SK-N-SH (cell line): ENCODE measurements around the gene TSBP1. TPM values are rescaled to one million over a fixed set of nuclear protein-coding genes. Genes with fewer than 3 reads are reported as not detected.

Source experiments
- CTCF ChIA-PET: fragments of 300-600, 350-600 bp; formaldehyde crosslinking; extraction: SDS; loops from one replicate; lab custom pipeline; 2021; lab: Yijun Ruan, JAX
- POLR2A ChIA-PET: fragments of 350-600 bp; sonication (Branson Sonifier 250); formaldehyde crosslinking; extraction: SDS; loops from one replicate; lab custom pipeline; 2020; ENCODE audit warnings: antibody characterized with exemption, inconsistent platforms; lab: Yijun Ruan, JAX
- DNase-seq: peaks from one replicate; pipeline ENCODE4 v3.0.0; 2012
- H2AFZ ChIP-seq: fragments of 200-600 bp; sonication (generic); 2 replicates; pipeline ENCODE4 v1.8.1; 2016; ENCODE audit warnings: antibody characterized with exemption, mild to moderate bottlenecking, low read depth
- H3F3A ChIP-seq: fragments of 200-600 bp; sonication (generic); replicated peaks from 2 replicates; pipeline ENCODE3; 2016; ENCODE audit warnings: antibody characterized with exemption, mild to moderate bottlenecking; ENCODE audit not compliant: insufficient read depth
- H3K27ac ChIP-seq, 2 experiments: fragments of 200-500 bp in 1 of 2; fragments of 200-600 bp in 1 of 2; sonication (Bioruptor generic) in 1 of 2; sonication (generic), shearing (Covaris generic) in 1 of 2; 2 replicates each; pipeline versions ENCODE4 v1.5.1 to v1.6.1; 2014 to 2016; ENCODE audit warnings: low read depth in 2 of 2, inconsistent platforms in 1 of 2, low read length in 1 of 2, mild to moderate bottlenecking in 1 of 2, mixed read lengths in 1 of 2
- H3K27me3 ChIP-seq: fragments of 200-600 bp; sonication (generic), shearing (Covaris generic); 2 replicates; pipeline ENCODE4 v1.6.1; 2016; ENCODE audit warnings: mixed run types; ENCODE audit not compliant: insufficient read depth
- H3K36me3 ChIP-seq, 2 experiments: fragments of 200-500 bp in 1 of 2; fragments of 200-600 bp in 1 of 2; sonication (Bioruptor generic) in 1 of 2; sonication (generic) in 1 of 2; replicated peaks in 1 of 2; 2 replicates each; pipeline versions ENCODE3 to v1.5.1; 2014 to 2016; ENCODE audit warnings: low read length in 1 of 2, mild to moderate bottlenecking in 1 of 2; ENCODE audit not compliant: insufficient read depth in 2 of 2, control insufficient read depth in 1 of 2
- H3K4me1 ChIP-seq, 2 experiments: fragments of 200-500 bp in 1 of 2; fragments of 200-600 bp in 1 of 2; sonication (Bioruptor generic) in 1 of 2; sonication (generic), shearing (Covaris generic) in 1 of 2; 2 replicates each; pipeline versions ENCODE4 v1.5.1 to v1.6.1; 2014 to 2016; ENCODE audit warnings: low read depth in 1 of 2, low read length in 1 of 2, mixed run types in 1 of 2; ENCODE audit not compliant: insufficient read depth in 2 of 2, control insufficient read depth in 1 of 2
- H3K4me2 ChIP-seq: fragments of 200-600 bp; sonication (generic), shearing (Covaris generic); 2 replicates; pipeline ENCODE4 v1.6.1; 2017; ENCODE audit warnings: mixed run types
- H3K4me3 ChIP-seq, 2 experiments: fragments of 200-500 bp in 1 of 2; fragments of 200-600 bp in 1 of 2; sonication (Bioruptor generic) in 1 of 2; sonication (generic), shearing (Covaris generic) in 1 of 2; 2 replicates each; pipeline versions ENCODE4 v1.5.1 to v1.8.1; 2014 to 2016; ENCODE audit warnings: low read depth in 2 of 2, inconsistent platforms in 1 of 2, low read length in 1 of 2, mild to moderate bottlenecking in 1 of 2, mixed read lengths in 1 of 2, moderate library complexity in 1 of 2
- H3K79me2 ChIP-seq: fragments of 200-600 bp; sonication (generic); 2 replicates; pipeline ENCODE4 v1.8.1; 2017; ENCODE audit warnings: mild to moderate bottlenecking; ENCODE audit not compliant: insufficient read depth
- H3K9ac ChIP-seq: fragments of 200-600 bp; sonication (generic); 2 replicates; pipeline ENCODE4 v1.6.1; 2017; ENCODE audit warnings: mixed run types
- H3K9me2 ChIP-seq: fragments of 200-600 bp; sonication (generic); 2 replicates; pipeline ENCODE4 v1.6.1; 2017; ENCODE audit warnings: mixed run types
- H3K9me3 ChIP-seq: fragments of 200-600 bp; sonication (generic); 2 replicates; pipeline ENCODE4 v1.6.1; 2017; ENCODE audit warnings: mixed run types, mild to moderate bottlenecking, moderate library complexity
- H4K20me1 ChIP-seq: fragments of 200-600 bp; sonication (generic); 2 replicates; pipeline ENCODE4 v1.6.1; 2017; ENCODE audit warnings: mild to moderate bottlenecking, mixed run types; ENCODE audit not compliant: insufficient read depth
- CHD2 ChIP-seq: fragments of 150-350 bp; IDR thresholded peaks from 2 replicates; pipeline ENCODE4 v1.6.1; 2018; ENCODE audit warnings: low read length; ENCODE audit not compliant: partially characterized antibody
- EP300 ChIP-seq, 2 experiments: IDR thresholded peaks; 2 replicates each; pipeline versions ENCODE4 v1.4.0 to v1.6.1; 2012; ENCODE audit warnings: borderline replicate concordance in 1 of 2, low read depth in 1 of 2, low read length in 1 of 2
- EZH2phosphoT487 ChIP-seq: fragments of 200-600 bp; sonication (generic); IDR thresholded peaks from 2 replicates; pipeline ENCODE4 v1.6.1; 2017; ENCODE audit warnings: low read depth, mixed run types, mild to moderate bottlenecking, antibody characterized with exemption, moderate library complexity, borderline replicate concordance
- GATA2 ChIP-seq: sonication (generic); formaldehyde crosslinking; IDR thresholded peaks from 2 replicates; pipeline ENCODE4 v1.5.0; 2020; ENCODE audit warnings: mild to moderate bottlenecking, missing genetic modification reagents
- IRF3 ChIP-seq: fragments of 150-350 bp; IDR thresholded peaks from 2 replicates; pipeline ENCODE4 v1.6.1; 2016; ENCODE audit warnings: mild to moderate bottlenecking, low read depth, low read length
- MAX ChIP-seq: IDR thresholded peaks from 2 replicates; pipeline ENCODE4 v1.4.0; 2012; ENCODE audit warnings: low read depth
- MEF2A ChIP-seq: IDR thresholded peaks from 2 replicates; pipeline ENCODE4 v1.4.0; 2012; ENCODE audit warnings: low read depth, borderline replicate concordance
- MXI1 ChIP-seq: IDR thresholded peaks from 2 replicates; pipeline ENCODE4 v1.6.1; 2012; ENCODE audit warnings: mild to moderate bottlenecking, low read depth, low read length, improper control_type of control experiment
- NRF1 ChIP-seq: IDR thresholded peaks from 2 replicates; pipeline ENCODE4 v1.6.1; 2012; ENCODE audit warnings: low read depth, mild to moderate bottlenecking, low read length
- RAD21 ChIP-seq: IDR thresholded peaks from 2 replicates; pipeline ENCODE4 v1.6.1; 2012; ENCODE audit warnings: mild to moderate bottlenecking, low read length
- RCOR1 ChIP-seq: fragments of 150-350 bp; IDR thresholded peaks from 2 replicates; pipeline ENCODE4 v1.6.1; 2017; ENCODE audit warnings: antibody characterized with exemption, low read length
- REST ChIP-seq: IDR thresholded peaks from 2 replicates; pipeline ENCODE4 v1.6.1; 2012; ENCODE audit warnings: mild to moderate bottlenecking, low read depth, low read length, moderate library complexity
- RXRA ChIP-seq: IDR thresholded peaks from 2 replicates; pipeline ENCODE4 v1.4.0; 2012; ENCODE audit warnings: low read depth, mild to moderate bottlenecking, borderline replicate concordance
- SMC3 ChIP-seq: IDR thresholded peaks from 2 replicates; pipeline ENCODE4 v1.6.1; 2012; ENCODE audit warnings: low read depth, low read length, improper control_type of control experiment
- TCF12 ChIP-seq: IDR thresholded peaks from 2 replicates; pipeline ENCODE4 v1.4.0; 2012
- USF1 ChIP-seq: IDR thresholded peaks from 2 replicates; pipeline ENCODE4 v1.4.0; 2012; ENCODE audit warnings: low read depth, borderline replicate concordance
- ZBTB33 ChIP-seq: IDR thresholded peaks from 2 replicates; pipeline ENCODE4 v1.4.0; 2012; ENCODE audit warnings: low read depth, borderline replicate concordance
- WGBS: methylation state at CpG from one replicate; pipeline ENCODE4 v1.1.6; 2017; ENCODE audit warnings: low lambda C conversion rate; 5-methylcytosine and 5-hydroxymethylcytosine counted together
- polyA plus RNA-seq, 3 experiments: library from polyadenylated mRNA; depleted of rRNA; stranded (reverse); fragments of >200 nt; gene quantifications; 2 replicates each; pipeline ENCODE4 v1.2.3, GENCODE V29; 2012

Gene TSBP1
- polyA plus RNA-seq, 1 of the 3 experiments (the other 2 are of a cell fraction) = not detected

GRCh38 chr6:32252331-32253009 lies 119.2 kb downstream of the TSBP1 start:
- WGBS = 7% methylated on average over 2 of the region's 2 CpGs
- POLR2A ChIA-PET = no interaction called here
- no peak for DNase-seq
- H4K20me1 ChIP-seq = no peaks in the 10 kb centered on the region
- 0 out of 2 replicates have a peak, but pooled peaks cover 8% of the 10 kb centered on the region for H3K9me3 ChIP-seq
- peaks cover 0 to 7% of the 10 kb centered on the region in 2 experiments; a peak in 2 of 4 replicates for H3K4me1 ChIP-seq
- H3K79me2 ChIP-seq = no peaks in the 10 kb centered on the region
- H2AFZ ChIP-seq = no peak overlapping the region
- peaks cover 10% of the 10 kb centered on the region for H3F3A ChIP-seq
- TF ChIP-seq MAX (no peak), EP300 (IDR thresholded peaks at IDR 0.05; ENCODE audit: borderline replicate concordance in 1 of 2, low read depth in 1 of 2, low read length in 1 of 2) (no peak), EZH2phosphoT487 (no peak), CHD2 (no peak), RAD21 (no peak), NRF1 (no peak), SMC3 (no peak), USF1 (no peak), MEF2A (no peak), RXRA (no peak), RCOR1 (no peak), GATA2 (CRISPR knock-in tag) (no peak), REST (no peak), IRF3 (no peak), TCF12 (no peak), ZBTB33 (no peak), MXI1 (no peak)
- H3K36me3 ChIP-seq = no peaks in the 10 kb centered on the region
- no peak overlapping the region for H3K4me2 ChIP-seq
- H3K9ac ChIP-seq = no peak overlapping the region
- no peak overlapping the region for H3K27ac ChIP-seq
- H3K27me3 ChIP-seq = peaks cover 6% of the 10 kb centered on the region; the same call in 1 of the 2 replicates
- H3K4me3 ChIP-seq = no peak overlapping the region
- CTCF ChIA-PET = no interaction called here
- H3K9me2 ChIP-seq = no peaks in the 10 kb centered on the region
